GM18520 (cell line): ENCODE measurements around the gene IGSF3.
A peak's percentile ranks its signal among the peaks of the same experiment; 100 is the strongest.
"Not testable (repeated sequence)": the region's sequence is repeated elsewhere in the genome, so short reads cannot be mapped to it uniquely, and the experiment has no call there.

Experiments used
- ATAC-seq: cut with Tn5 transposase; IDR thresholded peaks from one replicate; pipeline ENCODE4 v1.9.1; 2021; ENCODE audit not compliant: unreplicated experiment

Gene IGSF3

DNA sequence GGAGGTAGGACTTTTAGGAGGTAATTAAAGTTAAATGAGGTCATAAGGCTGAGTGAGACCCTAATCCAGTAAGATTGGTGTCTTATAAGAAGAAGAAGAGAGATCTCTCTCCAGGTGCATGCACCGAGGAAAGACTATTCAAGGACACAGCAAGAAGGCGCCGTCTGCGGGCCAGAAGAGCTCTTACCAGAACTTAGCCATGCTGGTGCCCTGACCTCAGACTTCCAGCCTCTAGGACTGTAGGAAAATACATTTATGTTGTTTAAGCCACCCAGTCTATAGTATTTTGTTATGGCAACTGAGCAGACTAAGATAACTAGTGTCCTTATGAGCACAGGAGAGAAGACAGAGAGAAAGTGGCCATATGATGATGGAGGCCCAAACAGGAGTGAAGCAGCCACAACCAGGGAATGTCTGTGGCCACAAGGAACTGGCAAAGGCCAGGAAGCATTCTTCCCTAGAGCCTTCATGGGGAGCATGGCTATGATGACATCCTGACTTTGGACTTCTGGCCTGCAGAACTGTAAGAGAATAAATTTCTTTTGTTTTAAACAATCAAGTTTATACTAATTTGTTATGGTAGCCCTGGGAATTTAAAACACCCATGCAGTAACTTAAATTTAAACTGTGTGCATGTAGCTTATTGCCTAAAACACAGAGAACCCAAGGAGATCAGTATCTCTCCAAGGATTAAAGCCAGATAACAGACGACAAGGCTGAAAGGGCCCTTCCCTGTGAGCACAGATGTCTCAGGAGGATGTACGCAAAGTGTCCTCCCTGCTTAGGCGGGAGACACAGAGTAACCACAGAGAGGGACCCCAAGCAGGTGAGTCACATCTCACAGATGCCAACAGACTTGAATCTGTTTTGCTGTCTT, 86.8 kb downstream of the IGSF3 start:
- ATAC-seq: no peak

DNA sequence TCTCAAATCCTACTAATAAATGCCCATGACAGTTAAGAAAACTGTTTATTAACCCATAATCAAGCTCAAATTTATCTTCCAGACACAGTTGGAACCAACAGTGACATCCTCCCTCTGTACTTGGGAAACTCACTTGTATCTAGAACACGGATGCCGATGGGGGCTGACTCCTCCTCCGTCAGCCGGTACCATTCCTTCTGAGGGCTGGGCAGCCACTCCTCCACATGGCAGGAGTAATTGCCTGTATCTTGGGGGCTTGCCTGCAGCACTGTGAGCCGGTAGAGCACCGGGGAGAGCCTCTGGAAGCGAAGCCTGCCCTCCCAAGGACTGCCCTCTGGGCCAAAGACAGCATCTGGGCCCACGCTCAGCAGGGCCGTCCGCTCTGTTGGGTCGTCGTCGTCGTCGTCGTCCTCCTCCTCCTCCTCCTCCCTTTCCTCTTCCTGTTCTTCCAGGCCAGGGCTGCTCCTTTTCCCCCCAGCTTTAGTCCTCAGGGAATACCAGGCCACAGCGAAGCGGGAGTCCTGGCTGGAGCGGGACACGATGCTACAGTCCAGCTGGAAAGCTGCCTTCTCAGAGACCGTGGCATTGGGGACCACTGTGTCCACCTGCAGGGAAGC, 88.2 kb downstream of the IGSF3 start:
- ATAC-seq: no peak

DNA sequence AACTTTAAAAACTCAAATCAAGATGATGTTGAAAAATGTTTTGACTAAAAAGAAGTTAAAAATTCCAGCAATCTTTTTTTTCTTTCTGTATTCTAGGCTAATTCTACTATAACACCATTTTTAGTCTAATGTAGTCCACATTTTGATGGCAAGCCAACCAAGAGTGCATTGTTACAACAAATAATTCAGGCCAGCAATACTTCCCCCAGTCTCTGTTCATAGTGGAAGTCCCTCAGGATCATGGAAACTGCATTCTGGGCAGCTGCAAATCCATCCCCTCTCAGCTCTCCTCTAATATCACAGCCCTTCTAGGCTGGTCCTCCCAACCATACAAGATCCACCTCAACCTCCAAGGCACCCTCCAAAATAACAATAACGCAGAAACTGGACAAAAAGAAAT, 89.0 kb downstream of the IGSF3 start:
- no peak for ATAC-seq

DNA sequence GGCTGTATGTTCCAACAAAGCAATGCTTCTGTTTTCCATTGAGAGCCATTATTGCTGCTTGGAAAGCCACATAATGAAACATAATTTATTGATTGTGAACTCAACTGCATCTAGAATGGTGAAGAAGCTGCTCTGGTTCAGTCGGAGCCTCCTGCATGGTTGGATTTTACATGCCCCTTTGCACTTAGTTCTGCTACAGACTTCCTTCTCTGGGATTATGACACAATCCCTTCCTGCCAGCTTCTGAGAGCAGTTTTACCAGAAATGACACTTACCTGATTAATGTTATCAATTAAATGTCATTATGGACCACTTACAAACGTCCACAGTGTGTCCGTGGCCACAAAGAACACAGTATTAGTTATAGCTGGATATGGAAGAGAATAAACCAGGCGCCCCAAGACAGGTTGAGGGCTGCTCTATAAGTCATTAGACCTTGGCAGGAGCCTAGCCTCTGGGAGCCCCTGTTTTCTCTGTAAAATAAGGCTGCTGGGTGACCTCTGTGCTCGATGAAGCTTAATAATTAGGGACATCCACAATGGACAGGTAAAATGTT, 89.7 kb downstream of the IGSF3 start:
- ATAC-seq: no peak

DNA sequence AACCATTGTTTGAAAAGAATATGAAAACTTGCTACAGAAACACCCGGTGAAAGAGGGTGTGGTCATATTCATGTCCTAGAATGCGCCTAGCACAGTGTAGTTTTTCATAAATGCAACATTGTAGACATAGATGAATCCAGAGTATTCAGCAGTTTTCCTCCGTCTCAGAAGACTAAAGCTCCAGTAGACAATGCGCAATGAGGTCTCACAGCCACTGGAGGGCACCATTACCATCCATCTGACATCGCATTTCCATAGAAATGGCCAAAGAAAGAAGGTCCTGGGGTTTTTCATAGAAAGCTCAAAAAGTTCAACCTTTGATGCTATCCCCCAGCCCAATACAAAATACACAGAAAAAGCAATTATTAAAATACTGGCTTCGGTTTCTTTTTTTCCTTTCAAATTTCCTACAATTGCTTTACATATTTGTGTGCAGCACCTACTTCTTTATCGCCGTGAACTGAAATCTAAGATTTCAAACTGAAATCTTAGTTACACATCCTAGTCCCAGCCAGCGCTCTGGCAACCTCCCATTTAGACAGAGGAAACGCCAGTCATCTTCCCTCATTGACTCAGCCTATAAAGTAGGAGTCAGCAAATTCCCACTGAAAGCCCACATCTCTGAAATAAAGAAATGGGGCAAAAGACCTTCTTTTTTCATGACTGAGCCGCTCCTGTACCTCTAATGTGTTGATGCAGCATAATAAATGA, 92.8 kb downstream of the IGSF3 start:
- ATAC-seq: no peak

DNA sequence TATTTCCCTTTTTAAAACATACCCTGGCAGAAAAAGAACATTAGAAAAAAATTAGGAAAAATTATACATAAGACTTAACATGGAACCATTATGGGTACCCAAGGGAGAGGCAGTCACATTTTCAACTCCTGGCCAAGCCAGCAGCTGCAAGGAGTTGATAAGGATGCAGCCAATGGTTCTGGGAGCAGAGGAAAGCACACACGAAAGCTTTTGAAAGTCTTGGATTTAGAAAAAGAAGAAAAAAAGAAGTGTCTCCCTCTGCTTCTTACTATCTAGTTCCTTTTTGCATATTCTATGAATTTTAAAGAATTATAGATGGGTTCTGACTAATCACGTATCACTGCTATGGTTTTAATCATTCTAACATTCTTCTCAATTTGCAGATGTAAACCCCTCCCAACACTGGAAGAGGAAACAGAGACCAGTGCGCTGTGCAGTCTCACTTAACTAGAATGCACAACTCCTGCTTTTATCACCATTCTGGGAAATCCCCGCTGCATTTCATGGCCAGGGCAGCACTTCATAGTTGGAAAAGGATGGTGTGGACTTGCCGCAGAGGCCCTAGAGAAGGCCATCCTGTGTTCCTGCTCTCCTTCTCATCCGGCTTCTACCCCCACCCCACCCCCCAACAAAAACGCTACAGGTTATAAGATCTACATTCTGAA, 94.0 kb downstream of the IGSF3 start:
- ATAC-seq: no peak

GRCh38 chr1:116572771-116573430, 94.6 kb downstream of the IGSF3 start:
- ATAC-seq: no peak

DNA sequence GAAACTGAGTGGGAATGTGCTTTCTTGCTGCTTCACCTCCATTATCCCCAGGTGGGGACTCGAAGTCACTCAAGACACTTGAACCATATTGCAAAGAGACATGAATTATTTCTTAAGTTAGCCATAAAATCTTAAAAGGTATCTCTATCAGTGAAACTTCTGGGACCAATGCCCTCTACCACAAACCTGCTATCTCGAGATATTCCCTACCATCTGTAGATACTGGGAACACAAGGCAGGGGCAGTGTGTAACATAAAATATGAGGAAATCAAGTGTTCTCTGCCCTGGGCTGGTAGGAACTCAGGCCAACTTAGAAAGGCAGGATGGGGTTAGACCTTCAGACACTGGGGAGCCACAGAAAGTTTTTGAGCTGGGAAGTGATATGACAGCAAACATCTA, 95.4 kb downstream of the IGSF3 start:
- no peak for ATAC-seq

DNA sequence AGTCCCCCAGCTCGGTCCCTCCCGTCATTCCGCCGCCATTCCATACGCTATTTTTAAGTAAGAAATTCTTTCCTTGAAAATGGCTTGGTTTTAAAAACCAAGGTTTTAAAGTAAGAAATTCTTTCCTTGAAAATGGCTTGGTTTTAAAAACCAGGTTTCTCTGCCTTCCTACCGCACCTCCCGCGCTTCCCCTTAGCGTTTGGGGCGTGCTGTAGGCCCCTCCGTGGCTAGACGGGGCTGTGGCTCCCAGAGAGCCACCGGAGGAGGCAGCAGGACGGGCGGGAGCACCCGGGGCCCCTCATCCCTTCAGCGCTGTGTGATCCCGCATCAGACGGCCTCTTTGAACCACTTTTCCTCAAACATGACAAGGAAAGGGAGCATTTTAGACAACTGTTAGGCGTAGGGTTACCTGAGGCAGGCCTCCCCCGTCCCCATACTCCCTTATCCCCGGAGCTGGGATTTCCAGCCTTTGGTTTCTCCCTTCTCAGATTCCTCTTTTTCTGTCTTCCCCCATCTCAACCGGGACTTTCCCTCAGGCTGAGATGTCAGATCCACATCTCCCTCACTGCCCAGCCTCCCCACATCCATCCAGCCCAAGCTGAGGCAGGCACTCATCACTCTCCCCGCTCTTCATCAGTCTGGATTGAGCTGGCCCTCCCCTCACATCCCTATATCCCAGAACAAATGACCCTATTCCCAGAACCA, 96.2 kb downstream of the IGSF3 start:
- ATAC-seq: no peak

DNA sequence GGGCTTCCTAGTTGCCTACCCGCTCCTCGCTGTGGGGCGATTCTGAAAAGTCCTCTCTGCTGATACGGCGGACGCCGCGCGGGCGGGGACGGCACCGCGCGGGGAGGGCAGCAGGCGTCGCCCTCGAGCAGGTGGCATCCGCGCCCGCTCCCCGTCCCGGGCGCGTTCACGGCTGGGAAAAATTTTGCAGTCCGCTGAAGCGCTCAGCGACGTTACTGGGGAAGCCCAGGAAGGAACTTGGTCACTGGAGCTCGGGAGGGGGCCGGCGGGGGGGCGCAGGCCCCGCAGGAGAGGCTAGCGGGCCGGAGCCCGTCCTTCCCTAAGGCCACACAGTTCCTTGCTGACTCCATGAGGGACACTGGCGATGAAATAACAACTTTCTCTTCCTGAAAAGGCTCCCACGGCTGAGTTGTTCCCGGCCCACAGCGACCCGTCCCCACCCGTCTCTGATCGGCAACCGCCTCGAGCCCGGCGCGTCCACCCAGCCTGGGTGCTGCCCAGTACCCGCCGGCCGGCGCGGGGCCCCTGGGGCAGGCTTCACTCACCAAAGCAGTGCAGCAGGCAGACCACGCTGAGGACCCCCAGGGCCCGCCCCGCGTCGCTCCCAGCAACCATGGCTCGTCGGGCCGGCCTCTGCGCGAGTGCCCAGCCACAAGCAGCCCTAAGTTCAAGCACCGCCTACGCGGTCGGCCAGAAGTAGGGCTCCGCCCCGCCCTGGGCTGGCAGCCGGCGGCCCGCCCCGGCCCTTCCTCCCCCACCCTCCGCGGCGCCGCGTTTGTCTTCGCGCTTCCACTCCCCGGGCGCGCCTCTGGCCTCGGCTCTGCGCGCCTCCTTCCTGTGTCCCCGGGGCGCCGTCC, 96.9 kb downstream of the IGSF3 start, which contains the start of gene CD58:
TSS of gene CD58 (minus strand) at position 669 of the 857 bp plus-strand sequence. CDS start at position 615, 54 bp downstream.
- peak; percentile 38 for ATAC-seq

DNA sequence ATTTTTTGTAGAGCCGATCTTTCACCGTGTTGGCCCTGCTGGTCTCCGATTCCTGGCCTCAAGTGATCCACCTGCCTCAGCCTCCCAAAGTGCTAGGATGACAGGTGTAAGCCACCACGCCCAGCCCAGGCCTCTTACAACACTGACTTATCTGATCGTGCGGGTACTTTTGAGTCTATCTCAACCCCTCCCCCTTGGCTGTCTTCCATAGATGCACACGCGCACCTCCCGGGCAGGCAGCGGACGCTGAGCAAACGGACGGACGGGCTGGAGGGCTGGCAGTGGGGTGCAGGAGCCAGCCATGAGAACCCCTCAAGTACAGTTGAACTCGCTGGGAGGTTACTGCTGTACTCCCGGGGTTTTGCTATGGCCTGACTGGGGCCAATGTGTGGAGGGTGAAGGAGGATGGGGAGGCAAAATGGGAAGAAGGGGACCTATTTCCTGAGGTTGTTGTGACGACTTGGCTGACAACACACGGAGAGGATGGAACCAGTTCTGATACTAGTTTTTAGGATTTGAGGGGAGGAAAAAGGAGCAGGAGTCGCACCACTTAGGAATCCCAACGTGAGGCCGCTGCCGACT, 97.7 kb downstream of the IGSF3 start:
- no peak for ATAC-seq

DNA sequence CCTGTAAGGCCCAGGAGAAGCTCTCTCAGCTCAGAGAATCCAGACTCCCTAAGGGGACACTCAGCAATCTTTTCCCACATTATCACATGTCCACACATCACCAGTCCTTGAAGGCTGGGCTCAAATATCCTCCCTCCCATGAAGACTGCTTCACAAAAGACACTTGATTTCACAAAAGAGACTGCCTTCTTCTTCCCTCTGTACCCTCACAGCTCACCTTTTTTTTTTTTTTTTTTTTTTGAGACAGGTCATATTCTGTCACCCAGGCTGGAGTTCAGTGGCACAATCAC, 98.2 kb downstream of the IGSF3 start:
- no peak for ATAC-seq

DNA sequence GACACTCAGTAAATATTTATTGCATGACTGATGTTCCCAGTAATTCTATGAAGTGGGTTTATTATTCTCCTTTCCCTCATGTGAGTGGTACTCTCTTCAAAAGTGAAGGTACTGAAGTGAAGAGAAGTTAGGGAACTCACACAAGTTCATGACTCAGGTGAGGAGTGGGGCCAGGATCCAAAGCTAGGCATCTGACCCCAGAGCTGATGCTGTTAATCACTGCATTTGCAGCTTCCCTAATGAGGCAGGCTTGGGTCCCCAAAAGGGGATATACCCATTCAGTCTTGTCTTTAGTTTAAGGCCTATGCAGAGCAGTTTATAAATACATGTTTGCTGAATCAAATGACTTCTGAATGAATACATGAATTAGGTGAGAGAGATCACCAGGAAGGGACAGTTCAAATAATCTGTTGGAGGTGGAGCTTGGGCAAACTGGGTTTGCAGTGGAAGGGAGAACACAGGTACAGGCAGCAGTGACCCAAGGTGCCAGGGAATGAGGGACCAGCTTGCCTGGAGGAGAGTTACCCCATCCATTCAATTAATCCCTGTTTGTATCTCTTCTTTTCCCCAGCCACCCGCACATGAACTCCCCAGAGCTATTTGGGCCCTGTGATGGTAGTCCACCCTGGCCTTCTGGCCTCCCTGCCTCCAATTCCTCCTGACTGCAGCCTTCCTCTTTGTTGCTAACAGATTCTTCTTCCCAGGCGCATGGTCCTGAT, 98.7 kb downstream of the IGSF3 start:
- no peak for ATAC-seq

- ATAC-seq: peak; percentile 18
Measured at GRCh38 chr1:116567790-116568661, 99.5 kb downstream of the IGSF3 start.

DNA sequence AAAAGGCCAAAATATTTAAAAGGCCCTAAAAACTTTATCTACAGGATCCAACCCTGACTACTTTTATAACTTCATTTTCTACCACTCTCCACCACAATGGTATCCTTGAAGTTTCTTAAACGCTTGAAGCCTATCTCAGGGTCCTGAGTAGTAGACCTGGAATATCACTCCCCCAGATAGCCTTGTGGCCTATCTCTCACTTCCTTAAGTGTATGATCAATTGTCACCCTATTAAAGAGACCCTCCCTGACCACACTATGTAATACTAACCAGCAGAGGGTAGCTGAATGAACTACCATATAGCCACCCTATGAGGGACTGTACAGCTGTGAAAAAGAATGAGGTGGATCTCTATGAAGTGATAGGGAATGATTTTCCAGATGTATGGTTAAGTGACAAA, 102.3 kb downstream of the IGSF3 start:
- ATAC-seq: no peak

- no peak for ATAC-seq
Measured at GRCh38 chr1:116564426-116564825, 103.1 kb downstream of the IGSF3 start.

DNA sequence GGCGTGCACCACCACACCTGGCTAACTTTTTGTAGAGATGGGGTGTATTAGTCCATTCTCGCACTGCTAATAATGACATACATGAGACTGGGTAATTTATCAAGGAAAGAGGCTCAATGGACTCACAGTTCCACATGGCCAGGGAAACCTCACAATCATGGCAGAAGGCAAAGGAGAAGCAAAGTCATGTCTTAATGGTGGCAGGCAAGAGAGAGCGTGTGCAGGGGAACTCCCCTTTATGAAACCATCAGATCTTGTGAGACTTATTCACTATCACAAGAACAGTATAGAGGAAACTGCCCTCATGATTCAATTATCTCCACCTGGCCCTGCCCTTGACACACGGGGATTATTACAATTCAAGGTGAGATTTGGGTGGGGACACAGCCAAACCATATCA, 105.1 kb downstream of the IGSF3 start:
- not testable (repeated sequence) for ATAC-seq
